Occipital lobe (tissue), 2 donors: ENCODE data around the gene RNF13. TPM values are rescaled to one million over a fixed set of nuclear protein-coding genes. Genes with fewer than 3 reads are reported as not detected.
"Not testable (repeated sequence)": the region's sequence is repeated elsewhere in the genome, so short reads cannot be mapped to it uniquely, and the experiment has no call there.

Source experiments
- DNase-seq: peaks from one replicate; lab custom pipeline; 2025; lab: John Stamatoyannopoulos, UW
- total RNA-seq: library from RNA; depleted of rRNA; stranded (reverse); fragments of >200 nt; gene quantifications from one replicate; pipeline ENCODE4 v1.2.3, GENCODE V29; 2014

Gene RNF13
- total RNA-seq, 1 donor from 2014 or later, result 108 TPM

- DNase-seq, result no peak
Observed at GRCh38 chr3:149895339-149895738, 82.3 kb downstream of the RNF13 start.

- no peak for DNase-seq
Observed at GRCh38 chr3:149895769-149896168, 82.8 kb downstream of the RNF13 start.

GRCh38 chr3:149898771-149899170, 85.8 kb downstream of the RNF13 start:
- no peak for DNase-seq

GRCh38 chr3:149900322-149900721, 87.3 kb downstream of the RNF13 start:
- DNase-seq, result no peak

GRCh38 chr3:149901770-149902169, 88.8 kb downstream of the RNF13 start:
- DNase-seq, result no peak

- no peak for DNase-seq
Observed at GRCh38 chr3:149902498-149903139, 89.6 kb downstream of the RNF13 start.

GRCh38 chr3:149906036-149906435, 93.0 kb downstream of the RNF13 start:
- no peak for DNase-seq

GRCh38 chr3:149908424-149908957, 95.5 kb downstream of the RNF13 start:
- DNase-seq, result no peak

GRCh38 chr3:149909923-149910322, 96.9 kb downstream of the RNF13 start:
- DNase-seq, result no peak

GRCh38 chr3:149917124-149917667, 104.2 kb downstream of the RNF13 start:
- no peak for DNase-seq

- DNase-seq, result no peak
Observed at GRCh38 chr3:149919509-149919908, 106.5 kb downstream of the RNF13 start.

GRCh38 chr3:149920119-149920518, 107.1 kb downstream of the RNF13 start:
- no peak for DNase-seq

- DNase-seq, result no peak
Observed at GRCh38 chr3:149933008-149933407, 120.0 kb downstream of the RNF13 start.

- no peak for DNase-seq
Observed at GRCh38 chr3:149933858-149934257, 120.8 kb downstream of the RNF13 start.

- no peak for DNase-seq
Observed at GRCh38 chr3:149934524-149934923, 121.5 kb downstream of the RNF13 start.

- DNase-seq, result peak; percentile 4
Observed at GRCh38 chr3:149936812-149937230, 123.8 kb downstream of the RNF13 start.

- not testable (repeated sequence) for DNase-seq
Observed at GRCh38 chr3:149938392-149939055, 125.5 kb downstream of the RNF13 start.

- no peak for DNase-seq
Observed at GRCh38 chr3:149941186-149941585, 128.2 kb downstream of the RNF13 start.

- no peak for DNase-seq
Observed at GRCh38 chr3:149941946-149942345, 128.9 kb downstream of the RNF13 start.

GRCh38 chr3:149942409-149942808, 129.4 kb downstream of the RNF13 start:
- no peak for DNase-seq

GRCh38 chr3:149943966-149944365, 131.0 kb downstream of the RNF13 start:
- not testable (repeated sequence) for DNase-seq

- no peak for DNase-seq
Observed at GRCh38 chr3:149947231-149947630, 134.2 kb downstream of the RNF13 start.

- DNase-seq, result no peak
Observed at GRCh38 chr3:149949181-149949580, 136.2 kb downstream of the RNF13 start.
